ENCODE results near the gene CPLANE2.

DNA sequence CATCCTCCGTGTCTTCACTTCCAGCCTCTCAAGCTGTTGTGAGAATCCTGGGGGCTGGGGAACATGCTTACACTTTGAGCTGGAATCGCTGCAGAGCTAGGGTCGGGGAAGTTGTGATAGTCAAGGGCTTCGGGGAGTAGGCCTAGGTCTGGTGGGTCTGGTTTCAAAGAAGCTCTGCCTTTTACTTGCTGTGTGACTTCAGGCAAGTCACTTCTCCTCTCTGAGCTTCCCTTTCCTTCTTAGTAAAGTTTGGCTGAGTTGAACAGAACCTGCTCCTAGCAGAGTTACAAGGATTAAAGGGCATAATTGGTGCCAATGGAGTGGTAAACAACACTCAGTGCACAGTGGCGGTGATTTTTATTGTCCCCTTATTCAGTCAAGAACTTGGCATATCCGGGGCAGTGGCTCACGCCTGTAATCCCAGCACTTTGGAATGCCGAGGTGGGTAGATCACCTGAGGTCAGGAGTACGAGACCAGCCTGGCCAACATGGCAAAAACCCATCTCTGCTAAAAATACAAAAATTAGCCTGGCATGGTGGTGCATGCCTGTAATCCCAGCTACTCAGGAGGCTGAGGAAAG lies 50.2 kb downstream of the CPLANE2 start:
- TF ChIP-seq, protein P1, sequence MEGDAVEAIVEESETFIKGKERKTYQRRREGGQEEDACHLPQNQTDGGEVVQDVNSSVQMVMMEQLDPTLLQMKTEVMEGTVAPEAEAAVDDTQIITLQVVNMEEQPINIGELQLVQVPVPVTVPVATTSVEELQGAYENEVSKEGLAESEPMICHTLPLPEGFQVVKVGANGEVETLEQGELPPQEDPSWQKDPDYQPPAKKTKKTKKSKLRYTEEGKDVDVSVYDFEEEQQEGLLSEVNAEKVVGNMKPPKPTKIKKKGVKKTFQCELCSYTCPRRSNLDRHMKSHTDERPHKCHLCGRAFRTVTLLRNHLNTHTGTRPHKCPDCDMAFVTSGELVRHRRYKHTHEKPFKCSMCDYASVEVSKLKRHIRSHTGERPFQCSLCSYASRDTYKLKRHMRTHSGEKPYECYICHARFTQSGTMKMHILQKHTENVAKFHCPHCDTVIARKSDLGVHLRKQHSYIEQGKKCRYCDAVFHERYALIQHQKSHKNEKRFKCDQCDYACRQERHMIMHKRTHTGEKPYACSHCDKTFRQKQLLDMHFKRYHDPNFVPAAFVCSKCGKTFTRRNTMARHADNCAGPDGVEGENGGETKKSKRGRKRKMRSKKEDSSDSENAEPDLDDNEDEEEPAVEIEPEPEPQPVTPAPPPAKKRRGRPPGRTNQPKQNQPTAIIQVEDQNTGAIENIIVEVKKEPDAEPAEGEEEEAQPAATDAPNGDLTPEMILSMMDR (IDR thresholded peaks at IDR 0.05), result no peak
- no peak for TF ChIP-seq POLR2A (IDR thresholded peaks at IDR 0.05)
